Keratinocyte (primary cell): ENCODE measurements around the gene FOXQ1. TPM values are rescaled to one million over a fixed set of nuclear protein-coding genes. Genes with fewer than 3 reads are reported as not detected.

Experiments used
- DNase-seq: peaks from one replicate; pipeline ENCODE4 v3.0.0-alpha.2; 2011; ENCODE audit warnings: low read depth, missing footprints, low spot score
- FAIRE-seq: peaks from 2 replicates; lab custom pipeline; 2011; peaks lifted over from hg19 to GRCh38; lab: Jason Lieb, UNC
- H2AFZ ChIP-seq: 2 replicates; pipeline ENCODE4 v1.6.0; 2012; ENCODE audit warnings: low read length, control low read depth, inconsistent platforms; ENCODE audit not compliant: control insufficient read depth
- H3K27ac ChIP-seq: 2 replicates; pipeline ENCODE4 v1.5.1; 2011; ENCODE audit warnings: low read length; ENCODE audit not compliant: control insufficient read depth, insufficient read depth
- H3K27me3 ChIP-seq: 3 replicates; pipeline ENCODE4 v1.6.0; 2011; ENCODE audit warnings: low read length; ENCODE audit not compliant: control insufficient read depth, insufficient read depth; ENCODE audit errors: extremely low read depth
- H3K36me3 ChIP-seq, 2 experiments: 2 replicates in 1 of 2; 3 replicates in 1 of 2; pipeline ENCODE4 v1.5.1; 2011; ENCODE audit warnings: low read length in 2 of 2, mild to moderate bottlenecking in 1 of 2; ENCODE audit not compliant: control insufficient read depth in 2 of 2, insufficient read depth in 2 of 2; ENCODE audit errors: extremely low read depth in 1 of 2
- H3K4me1 ChIP-seq: 3 replicates; pipeline ENCODE4 v1.5.1; 2011; ENCODE audit warnings: low read length; ENCODE audit not compliant: control insufficient read depth, insufficient read depth; ENCODE audit errors: extremely low read depth
- H3K4me2 ChIP-seq: 3 replicates; pipeline ENCODE4 v1.6.0; 2011; ENCODE audit warnings: low read depth, low read length; ENCODE audit not compliant: control insufficient read depth, insufficient read depth; ENCODE audit errors: extremely low read depth
- H3K4me3 ChIP-seq, 3 experiments: fragments of 200-600 bp in 1 of 3; sonication (generic) in 1 of 3; 2 replicates in 2 of 3; 3 replicates in 1 of 3; pipeline ENCODE4 v1.5.1; 2011 to 2016; ENCODE audit warnings: low read length in 3 of 3, mild to moderate bottlenecking in 3 of 3, control low read depth in 2 of 3, inconsistent platforms in 1 of 3, low read depth in 1 of 3, mixed read lengths in 1 of 3, mixed run types in 1 of 3, moderate library complexity in 1 of 3; ENCODE audit not compliant: control insufficient read depth in 2 of 3, insufficient read depth in 2 of 3; ENCODE audit errors: extremely low read depth in 1 of 3
- H3K79me2 ChIP-seq: 2 replicates; pipeline ENCODE4 v1.6.0; 2012; ENCODE audit warnings: low read length; ENCODE audit not compliant: control insufficient read depth, insufficient read depth
- H3K9ac ChIP-seq: 3 replicates; pipeline ENCODE4 v1.6.0; 2011; ENCODE audit warnings: low read length; ENCODE audit not compliant: control insufficient read depth, insufficient read depth; ENCODE audit errors: extremely low read depth
- H3K9me1 ChIP-seq: 3 replicates; pipeline ENCODE4 v1.6.0; 2011; ENCODE audit warnings: low read length; ENCODE audit not compliant: control insufficient read depth, insufficient read depth; ENCODE audit errors: extremely low read depth
- H3K9me3 ChIP-seq: 2 replicates; pipeline ENCODE4 v1.5.1; 2012; ENCODE audit warnings: low read depth, low read length; ENCODE audit not compliant: control insufficient read depth
- H4K20me1 ChIP-seq: 3 replicates; pipeline ENCODE4 v1.6.0; 2011; ENCODE audit warnings: low read length; ENCODE audit not compliant: control insufficient read depth, insufficient read depth; ENCODE audit errors: extremely low read depth
- EZH2 ChIP-seq: IDR thresholded peaks from one replicate; pipeline ENCODE4 v1.6.1; 2012; ENCODE audit warnings: inconsistent platforms, mild to moderate bottlenecking, low read length, moderate library complexity
- dilution Hi-C: fragments of 300-500 bp; cut with MboI; formaldehyde crosslinking; loops from one replicate; pipeline ENCODE4 v1.7.0; 2020; ENCODE audit warnings: low sequenced_read_pairs; ENCODE audit not compliant: extremely low pct_ligation_motif_present
- polyA plus RNA-seq, 5 experiments: library from polyadenylated mRNA; depleted of rRNA in 3 of 5; stranded (reverse) in 3 of 5; stranded (forward) in 1 of 5; unstranded in 1 of 5; fragments of >200 nt; gene quantifications; 1 replicate in 1 of 5; 2 replicates in 3 of 5; 3 replicates in 1 of 5; pipeline versions ENCODE4 v1.2.1 to v1.2.3, GENCODE V29; 2011 to 2012; ENCODE audit warnings: missing spikeins in 2 of 5, low read depth in 1 of 5, low replicate concordance in 1 of 5
- TF ChIP-seq, protein P1 (sequence below), 3 experiments: IDR thresholded peaks in 1 of 3; conservative IDR thresholded peaks in 1 of 3; optimal IDR thresholded peaks in 1 of 3; 2 replicates in 2 of 3; 3 replicates in 1 of 3; pipeline versions ENCODE3 to v1.5.1; 2011; ENCODE audit warnings: low read length in 3 of 3, mild to moderate bottlenecking in 3 of 3, moderate library complexity in 2 of 3, control low read depth in 1 of 3, inconsistent platforms in 1 of 3; ENCODE audit not compliant: insufficient read depth in 2 of 3; ENCODE audit errors: extremely low read depth in 1 of 3

The FOXQ1 gene
- polyA plus RNA-seq, 1 donor (not counting 4 experiments of a cell fraction or from before 2014, with no cell fraction given), result 5.4 TPM

DNA sequence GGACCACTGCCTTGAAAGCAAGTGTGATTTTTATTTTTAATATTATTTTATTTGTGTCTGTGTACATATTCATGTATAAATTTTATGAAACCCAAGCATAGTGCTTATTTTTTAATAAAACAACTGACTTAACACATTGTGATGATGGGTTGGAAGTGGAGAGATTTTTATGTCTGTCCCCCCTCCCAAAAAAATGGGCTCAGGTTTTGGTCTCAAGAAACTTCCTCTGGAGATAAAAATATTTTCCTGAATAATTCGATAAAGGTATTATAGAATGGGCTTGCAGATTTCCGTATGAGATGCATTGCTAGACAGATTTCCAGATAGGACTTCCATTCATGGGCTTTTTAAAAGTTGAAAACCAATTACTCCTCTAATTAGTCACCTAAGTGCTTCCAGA, 2.7 kb downstream of the FOXQ1 start:
- H3K9ac ChIP-seq, result peak overlapping the region; percentile 64

DNA sequence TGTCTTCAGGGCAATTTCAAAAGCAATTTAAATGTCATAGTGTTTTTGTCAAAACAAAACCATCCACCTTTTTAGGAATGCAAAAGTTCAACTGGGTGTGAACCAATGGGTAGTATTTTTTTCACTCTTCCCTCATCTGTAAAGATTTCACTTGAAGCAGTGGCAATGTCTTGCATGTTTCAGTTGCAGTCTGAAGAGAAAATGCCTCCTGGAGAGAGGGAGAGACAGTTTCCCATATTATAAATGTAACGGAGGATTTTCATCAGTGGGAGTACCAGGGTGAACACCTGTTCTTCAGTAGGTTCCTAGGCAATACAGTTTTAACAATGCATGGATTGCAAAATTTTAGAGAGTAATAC, 3.3 kb downstream of the FOXQ1 start:
- Histone ChIP-seq H3K4me1 (peaks cover 26% of the 10 kb centered on the region), H3K79me2 (peaks cover 5% of the 10 kb centered on the region), H3K9me1 (no peaks in the 10 kb centered on the region), H3K36me3 (no peaks in the 10 kb centered on the region), H3K9me3 (no peaks in the 10 kb centered on the region), H3K4me2 (peak overlapping the region; percentile 96), H3K27me3 (no peaks in the 10 kb centered on the region), H2AFZ (no peak overlapping the region), H3K9ac (no peak overlapping the region), H3K27ac (no peak overlapping the region), H3K4me3 (peak overlapping the region in 2 of 3 experiments; percentile 70 to 81), H4K20me1 (no peaks in the 10 kb centered on the region)
- dilution Hi-C loops, result no loop called here
- DNase-seq, result no peak
- FAIRE-seq, result no peak
- TF ChIP-seq EZH2, result no peak
- TF ChIP-seq, protein P1, sequence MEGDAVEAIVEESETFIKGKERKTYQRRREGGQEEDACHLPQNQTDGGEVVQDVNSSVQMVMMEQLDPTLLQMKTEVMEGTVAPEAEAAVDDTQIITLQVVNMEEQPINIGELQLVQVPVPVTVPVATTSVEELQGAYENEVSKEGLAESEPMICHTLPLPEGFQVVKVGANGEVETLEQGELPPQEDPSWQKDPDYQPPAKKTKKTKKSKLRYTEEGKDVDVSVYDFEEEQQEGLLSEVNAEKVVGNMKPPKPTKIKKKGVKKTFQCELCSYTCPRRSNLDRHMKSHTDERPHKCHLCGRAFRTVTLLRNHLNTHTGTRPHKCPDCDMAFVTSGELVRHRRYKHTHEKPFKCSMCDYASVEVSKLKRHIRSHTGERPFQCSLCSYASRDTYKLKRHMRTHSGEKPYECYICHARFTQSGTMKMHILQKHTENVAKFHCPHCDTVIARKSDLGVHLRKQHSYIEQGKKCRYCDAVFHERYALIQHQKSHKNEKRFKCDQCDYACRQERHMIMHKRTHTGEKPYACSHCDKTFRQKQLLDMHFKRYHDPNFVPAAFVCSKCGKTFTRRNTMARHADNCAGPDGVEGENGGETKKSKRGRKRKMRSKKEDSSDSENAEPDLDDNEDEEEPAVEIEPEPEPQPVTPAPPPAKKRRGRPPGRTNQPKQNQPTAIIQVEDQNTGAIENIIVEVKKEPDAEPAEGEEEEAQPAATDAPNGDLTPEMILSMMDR (optimal IDR thresholded peaks at IDR 0.05 in 1 of 3, IDR thresholded peaks at IDR 0.05 in 1 of 3, conservative IDR thresholded peaks at IDR 0.05 in 1 of 3; ENCODE audit: extremely low read depth in 1 of 3, insufficient read depth in 2 of 3, low read length in 3 of 3), result no peak

More for the DNA sequence above, 2.7 kb downstream of the FOXQ1 start:
- Histone ChIP-seq H3K79me2 (peaks cover 5% of the 10 kb centered on the region), H3K9me3 (no peaks in the 10 kb centered on the region), H3K27ac (no peak overlapping the region), H2AFZ (no peak overlapping the region), H3K9me1 (no peaks in the 10 kb centered on the region), H3K36me3 (no peaks in the 10 kb centered on the region), H4K20me1 (no peaks in the 10 kb centered on the region), H3K4me1 (peaks cover 26% of the 10 kb centered on the region), H3K27me3 (no peaks in the 10 kb centered on the region), H3K4me3 (peak overlapping the region; percentile 30 to 81 (median 70)), H3K4me2 (peak overlapping the region; percentile 96)
- dilution Hi-C loops, result no loop called here
- TF ChIP-seq, protein P1 (optimal IDR thresholded peaks at IDR 0.05 in 1 of 3, IDR thresholded peaks at IDR 0.05 in 1 of 3, conservative IDR thresholded peaks at IDR 0.05 in 1 of 3; ENCODE audit: extremely low read depth in 1 of 3, insufficient read depth in 2 of 3, low read length in 3 of 3), result no peak
- no peak for TF ChIP-seq EZH2
- no peak for FAIRE-seq
- DNase-seq, result no peak
